Suprapubic skin (tissue), 3 donors: Measurements from ENCODE around the gene WWOX.

ENCODE experiments used
- POLR2AphosphoS5 ChIP-seq, 3 donors: sonication (generic); formaldehyde crosslinking; IDR thresholded peaks; one replicate each; pipeline ENCODE4 v1.6.1; 2017; ENCODE audit warnings: antibody characterized with exemption in 3 of 3
- TF ChIP-seq, protein P1 (sequence below), 2 donors: fragments of 200-600 bp in 1 of 2; fragments of 450-650 bp in 1 of 2; sonication (generic) in 1 of 2; IDR thresholded peaks; one replicate each; pipeline ENCODE4 v1.5.1; 2016 to 2019; ENCODE audit warnings: antibody characterized with exemption in 2 of 2, mild to moderate bottlenecking in 1 of 2, moderate library complexity in 1 of 2

- TF ChIP-seq, protein P1, sequence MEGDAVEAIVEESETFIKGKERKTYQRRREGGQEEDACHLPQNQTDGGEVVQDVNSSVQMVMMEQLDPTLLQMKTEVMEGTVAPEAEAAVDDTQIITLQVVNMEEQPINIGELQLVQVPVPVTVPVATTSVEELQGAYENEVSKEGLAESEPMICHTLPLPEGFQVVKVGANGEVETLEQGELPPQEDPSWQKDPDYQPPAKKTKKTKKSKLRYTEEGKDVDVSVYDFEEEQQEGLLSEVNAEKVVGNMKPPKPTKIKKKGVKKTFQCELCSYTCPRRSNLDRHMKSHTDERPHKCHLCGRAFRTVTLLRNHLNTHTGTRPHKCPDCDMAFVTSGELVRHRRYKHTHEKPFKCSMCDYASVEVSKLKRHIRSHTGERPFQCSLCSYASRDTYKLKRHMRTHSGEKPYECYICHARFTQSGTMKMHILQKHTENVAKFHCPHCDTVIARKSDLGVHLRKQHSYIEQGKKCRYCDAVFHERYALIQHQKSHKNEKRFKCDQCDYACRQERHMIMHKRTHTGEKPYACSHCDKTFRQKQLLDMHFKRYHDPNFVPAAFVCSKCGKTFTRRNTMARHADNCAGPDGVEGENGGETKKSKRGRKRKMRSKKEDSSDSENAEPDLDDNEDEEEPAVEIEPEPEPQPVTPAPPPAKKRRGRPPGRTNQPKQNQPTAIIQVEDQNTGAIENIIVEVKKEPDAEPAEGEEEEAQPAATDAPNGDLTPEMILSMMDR (IDR thresholded peaks at IDR 0.05) = no peak
- TF ChIP-seq POLR2AphosphoS5 (IDR thresholded peaks at IDR 0.05) = no peak
Observed at GRCh38 chr16:78890373-78890895, 791.0 kb downstream of the WWOX start.
